RKO (cell line): Measurements from ENCODE around the gene MCL1.

Experiments used
- DNase-seq: peaks from one replicate; pipeline ENCODE4 v3.0.0-alpha.2; 2016; ENCODE audit warnings: low spot score

Gene MCL1

GRCh38 chr1:150557065-150557600, 22.3 kb downstream of the MCL1 start:
- no peak for DNase-seq

- no peak for DNase-seq
Measured at GRCh38 chr1:150555971-150556865, 23.2 kb downstream of the MCL1 start.

GRCh38 chr1:150555198-150555970, 24.0 kb downstream of the MCL1 start:
- no peak for DNase-seq

GRCh38 chr1:150554086-150554452, 25.3 kb downstream of the MCL1 start:
- DNase-seq: no peak

- no peak for DNase-seq
Measured at GRCh38 chr1:150553392-150554085, 25.9 kb downstream of the MCL1 start.

- DNase-seq: no peak
Measured at GRCh38 chr1:150552911-150553289, 26.5 kb downstream of the MCL1 start.

GRCh38 chr1:150552128-150552910, 27.1 kb downstream of the MCL1 start:
- DNase-seq: no peak

GRCh38 chr1:150551784-150552127, 27.7 kb downstream of the MCL1 start:
- no peak for DNase-seq

GRCh38 chr1:150551051-150551783, 28.2 kb downstream of the MCL1 start:
- DNase-seq: no peak

GRCh38 chr1:150550222-150551050, 29.0 kb downstream of the MCL1 start:
- DNase-seq: no peak

GRCh38 chr1:150549496-150550221, 29.8 kb downstream of the MCL1 start:
- DNase-seq: no peak

GRCh38 chr1:150548632-150549495, 30.5 kb downstream of the MCL1 start, which contains the start of gene ADAMTSL4:
Gene ADAMTSL4, plus strand, starts transcription at chr1:150549408. Its CDS starts 2,881 bp downstream, at chr1:150552289.
- peak; percentile 84 for DNase-seq

GRCh38 chr1:150548324-150548631, 31.1 kb downstream of the MCL1 start:
- no peak for DNase-seq

- no peak for DNase-seq
Measured at GRCh38 chr1:150546294-150546937, 33.0 kb downstream of the MCL1 start.

GRCh38 chr1:150545486-150546032, 33.9 kb downstream of the MCL1 start:
- DNase-seq: no peak

GRCh38 chr1:150544204-150544603, 35.2 kb downstream of the MCL1 start:
- no peak for DNase-seq

- no peak for DNase-seq
Measured at GRCh38 chr1:150543500-150544143, 35.8 kb downstream of the MCL1 start.
